Measurements from ENCODE around the gene BEST1.

Gene BEST1

GRCh38 chr11:61950035-61950547, at the start of gene BEST1:
Gene BEST1 (plus strand): TSS chr11:61950351. CDS start chr11:61951807, 1,456 bp downstream.
- DNase-seq, result no peak

DNA sequence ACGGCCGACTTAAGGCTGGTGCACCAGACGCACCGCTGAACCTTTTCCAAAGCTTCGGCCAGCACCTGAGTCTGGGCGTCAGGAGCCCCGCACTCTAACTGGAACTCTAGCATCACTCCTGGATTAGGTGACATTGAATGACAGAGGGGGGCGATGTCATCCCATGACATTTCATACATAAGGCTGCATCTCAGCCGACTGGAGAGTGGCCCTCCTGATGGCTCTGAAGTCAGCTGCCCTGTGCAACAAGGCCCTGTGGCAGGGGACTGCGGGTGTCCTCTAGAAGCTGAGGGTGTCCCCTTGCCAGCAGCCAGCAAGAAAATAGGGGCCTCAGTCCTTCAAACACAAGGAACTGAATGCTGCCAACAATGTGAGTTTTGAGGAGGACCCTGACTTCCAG, 48.8 kb upstream of the BEST1 start:
- no peak for DNase-seq

- DNase-seq, result no peak
Measured at GRCh38 chr11:61902313-61902712, 47.8 kb upstream of the BEST1 start.

DNA sequence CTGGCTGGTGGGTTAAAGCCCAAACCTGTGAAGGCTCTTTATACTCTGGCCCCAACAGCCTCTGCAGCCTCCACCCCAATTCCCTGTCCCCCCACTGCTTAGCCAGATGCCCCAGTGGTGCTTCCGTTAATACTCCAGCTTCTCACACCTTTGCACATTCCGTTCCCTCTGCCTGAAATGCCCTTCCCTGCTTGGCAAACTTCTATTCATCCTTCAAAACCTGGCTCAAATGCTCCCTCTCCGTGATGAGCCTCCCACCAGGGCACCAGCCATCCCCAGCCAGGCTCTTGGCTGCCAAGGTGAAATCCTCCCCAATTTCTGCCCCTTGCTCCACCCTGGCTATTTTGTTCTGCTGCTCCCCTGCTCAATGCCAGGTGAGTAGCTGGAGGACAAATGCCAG, 46.3 kb upstream of the BEST1 start:
- DNase-seq, result no peak

DNA sequence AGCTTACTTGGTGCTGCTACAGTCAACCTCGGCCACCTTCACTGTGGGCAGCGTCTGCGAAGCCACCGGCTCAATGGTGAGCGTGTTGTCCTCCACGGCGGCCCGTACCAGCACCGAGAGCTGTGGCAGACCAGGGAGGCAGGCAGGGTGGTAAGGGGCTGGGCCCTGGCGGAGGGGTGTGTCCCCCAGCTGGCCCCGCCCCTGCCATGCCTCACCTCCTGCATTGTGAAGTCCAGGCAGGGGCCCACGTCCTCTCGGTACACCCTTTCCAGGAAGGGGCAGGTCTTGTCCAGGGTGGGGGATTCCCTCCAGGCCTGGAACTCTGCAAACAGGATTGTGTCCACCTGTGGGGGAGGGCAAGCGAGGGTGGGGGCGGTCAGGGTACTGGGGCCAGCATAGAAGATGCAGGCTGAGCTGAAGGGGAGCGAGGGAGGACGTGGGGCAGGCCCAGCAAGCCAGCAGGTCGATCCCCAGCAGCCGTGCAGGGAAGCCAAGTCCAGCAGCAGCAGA, 45.6 kb upstream of the BEST1 start:
- DNase-seq, result no peak

- DNase-seq, result no peak
Measured at GRCh38 chr11:61905067-61905696, 45.0 kb upstream of the BEST1 start.

DNA sequence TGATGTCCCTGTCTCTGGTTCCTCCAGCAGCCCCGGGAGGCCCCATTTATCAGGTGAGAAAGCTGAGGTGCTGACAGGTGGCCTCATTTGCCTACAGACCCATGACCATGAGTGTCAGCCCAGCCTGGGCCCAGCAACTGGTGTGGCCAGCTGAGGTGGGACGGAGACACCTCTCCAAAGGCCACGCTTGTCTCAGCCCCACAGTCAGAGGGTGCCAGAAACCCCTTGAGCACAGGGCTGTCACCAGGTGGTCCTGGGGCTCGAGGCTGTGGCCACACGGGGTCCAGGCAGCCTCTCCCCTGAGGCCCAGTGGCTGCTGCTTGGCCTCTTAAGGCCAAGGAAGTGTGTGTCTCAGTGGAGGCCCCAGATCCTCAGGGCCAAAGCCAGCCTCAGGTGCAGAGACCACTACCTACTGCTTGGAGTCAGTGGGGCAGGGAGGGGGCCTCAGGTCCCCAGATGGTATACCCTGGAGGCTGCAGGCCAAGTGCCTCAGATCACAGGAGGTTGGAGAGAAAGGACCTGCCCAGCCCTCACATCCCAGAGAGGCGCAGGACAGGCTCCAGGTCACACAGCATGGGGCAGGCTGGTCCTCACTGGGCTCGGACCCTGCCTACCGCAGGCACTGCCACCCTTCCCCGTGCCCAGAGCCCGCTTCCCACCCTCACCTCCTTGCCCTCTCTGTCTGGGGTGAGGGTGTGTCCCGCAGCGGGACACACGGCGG, 44.2 kb upstream of the BEST1 start:
- DNase-seq, result no peak

DNA sequence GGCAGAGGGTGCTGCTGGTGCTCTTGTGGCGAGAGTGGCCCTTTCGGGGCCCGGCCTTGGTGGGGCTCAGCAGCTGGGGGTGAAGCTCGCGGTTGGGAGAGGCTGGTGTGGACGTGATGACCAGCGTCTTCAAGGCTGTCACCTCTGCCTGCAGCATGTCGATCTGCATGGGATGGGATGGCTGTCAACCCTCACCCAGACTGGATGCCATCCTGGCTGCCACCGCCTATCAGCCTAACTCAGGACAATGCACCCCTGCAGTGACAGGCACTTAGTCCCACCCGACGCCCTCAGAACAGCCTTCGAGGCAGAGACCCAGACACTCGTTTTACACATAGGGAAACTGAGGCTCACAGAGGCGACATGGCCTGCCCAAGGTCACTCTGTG, 43.6 kb upstream of the BEST1 start:
- no peak for DNase-seq

DNA sequence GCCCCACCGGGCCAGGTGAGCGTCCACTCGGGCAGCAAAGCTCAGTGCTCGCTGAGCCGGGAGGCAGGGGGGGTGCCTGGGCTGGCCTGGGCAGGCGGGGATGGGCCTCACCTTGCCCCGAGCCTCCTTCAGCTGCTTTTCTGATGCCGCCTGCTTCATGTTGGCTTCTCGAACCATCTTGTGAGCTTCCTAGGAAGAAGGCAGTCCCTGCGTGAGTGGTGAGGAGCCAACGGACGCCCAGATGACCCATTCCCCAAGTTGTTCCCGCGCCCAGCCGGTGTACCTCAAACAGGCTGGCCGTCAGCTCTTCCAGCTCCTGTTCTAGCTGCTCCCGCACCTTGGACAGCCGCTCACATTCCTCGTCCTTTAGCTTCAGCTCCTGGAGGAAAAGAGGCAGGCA, 42.9 kb upstream of the BEST1 start:
- DNase-seq, result no peak

GRCh38 chr11:61907871-61908729, 42.1 kb upstream of the BEST1 start:
- DNase-seq, result no peak

DNA sequence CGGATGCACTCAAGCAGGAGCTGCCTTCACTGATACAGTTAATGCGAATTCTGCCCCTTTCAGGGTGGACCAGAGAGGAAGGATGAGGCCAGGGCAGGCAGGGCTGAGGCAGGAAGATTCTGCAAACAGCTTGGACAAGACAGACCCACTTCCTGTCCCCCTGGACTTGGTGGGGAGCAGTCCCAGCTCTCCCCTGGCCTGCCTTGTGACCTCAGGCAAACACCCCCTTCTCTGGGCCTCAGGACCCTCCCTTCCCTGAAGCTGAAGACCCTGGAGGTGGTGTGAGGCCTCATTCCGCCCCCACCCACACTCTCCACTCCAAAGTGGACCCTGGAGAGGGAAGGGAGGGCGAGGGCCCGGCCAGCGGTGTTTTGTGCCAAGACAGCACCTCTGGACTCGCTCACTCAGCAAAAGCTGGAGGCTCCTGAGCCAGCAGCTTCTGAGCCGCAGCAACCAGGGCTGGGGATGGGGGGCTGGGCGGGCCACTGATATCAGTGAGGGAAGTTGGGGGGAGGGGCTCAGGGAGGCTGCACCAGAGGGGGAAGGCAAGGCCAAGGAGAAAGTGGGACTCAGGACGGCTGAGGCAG, 41.3 kb upstream of the BEST1 start:
- DNase-seq, result no peak

- no peak for DNase-seq
Measured at GRCh38 chr11:61910187-61911127, 39.7 kb upstream of the BEST1 start.

DNA sequence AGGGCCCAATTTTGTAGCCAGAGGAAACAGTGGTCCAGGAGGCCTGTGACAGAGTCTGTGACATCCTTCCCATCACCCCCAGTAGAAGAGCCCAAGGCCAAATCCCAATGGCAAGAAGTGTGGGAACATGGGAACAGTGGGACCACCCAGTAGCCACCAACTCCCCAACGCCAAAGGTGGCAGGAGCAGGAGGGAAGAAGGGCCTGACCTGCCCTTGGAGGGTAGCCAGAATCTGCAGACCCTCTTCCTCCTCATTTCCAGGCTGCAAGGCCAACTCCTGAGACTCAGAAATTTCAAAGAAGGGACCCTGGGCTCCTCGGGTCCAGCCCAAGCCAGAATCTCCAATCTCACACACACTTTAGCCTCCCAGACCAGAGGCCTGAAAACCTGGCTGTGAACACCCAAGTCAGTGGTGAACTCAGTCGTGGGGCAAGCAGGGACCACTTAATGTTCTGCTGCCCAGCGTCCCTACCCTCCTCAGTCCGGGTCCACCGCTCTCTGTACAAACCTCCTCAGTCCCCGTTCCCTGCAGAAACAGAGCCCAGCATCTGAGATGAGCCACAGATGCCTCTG, 38.9 kb upstream of the BEST1 start:
- no peak for DNase-seq

GRCh38 chr11:61911701-61912529, 38.2 kb upstream of the BEST1 start:
- no peak for DNase-seq

- no peak for DNase-seq
Measured at GRCh38 chr11:61912530-61912898, 37.6 kb upstream of the BEST1 start.

- no peak for DNase-seq
Measured at GRCh38 chr11:61912991-61913698, 37.0 kb upstream of the BEST1 start.

- DNase-seq, result no peak
Measured at GRCh38 chr11:61913699-61914395, 36.3 kb upstream of the BEST1 start.

GRCh38 chr11:61914471-61915171, 35.5 kb upstream of the BEST1 start:
- no peak for DNase-seq

All from NCI-H446 (cell line).